ENCODE measurements around the gene SERPINA12.

DNA sequence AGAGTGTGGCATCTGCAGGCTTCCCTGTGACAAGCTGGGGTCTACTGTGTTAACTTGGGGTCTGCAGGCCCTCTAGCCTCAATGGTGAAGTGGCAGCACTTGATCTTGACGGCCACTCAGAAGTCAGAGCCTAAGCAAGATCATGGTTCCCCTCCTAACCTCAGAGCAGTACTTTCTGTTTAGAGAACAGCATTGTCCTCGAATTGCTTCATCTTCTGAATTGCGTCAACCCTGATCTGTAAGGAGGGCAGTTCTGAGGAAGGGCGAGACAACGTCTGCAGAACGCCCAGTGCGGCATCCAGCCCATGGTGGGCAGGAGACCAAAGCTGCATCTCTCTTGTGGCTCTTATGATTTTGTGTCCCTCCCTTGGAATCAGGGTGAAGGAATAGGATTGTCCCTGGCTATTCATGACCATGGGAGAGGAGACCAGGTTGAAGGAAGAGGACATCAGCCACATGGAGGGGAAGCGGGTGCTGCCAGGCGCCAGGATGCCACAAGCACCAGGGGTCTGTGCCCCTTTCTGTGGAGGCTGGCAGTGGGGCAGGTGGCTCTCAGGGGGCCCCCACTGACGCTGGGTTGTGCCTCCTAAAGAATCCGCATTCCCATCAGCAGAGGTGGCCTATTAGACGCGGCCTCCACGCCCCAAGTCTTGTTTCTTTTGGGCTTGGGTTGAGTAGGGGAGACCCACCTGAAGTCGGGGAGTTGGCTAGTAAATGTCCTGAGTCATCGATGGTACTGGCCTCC, 35.4 kb downstream of the SERPINA12 start:
- TF ChIP-seq, protein P1, sequence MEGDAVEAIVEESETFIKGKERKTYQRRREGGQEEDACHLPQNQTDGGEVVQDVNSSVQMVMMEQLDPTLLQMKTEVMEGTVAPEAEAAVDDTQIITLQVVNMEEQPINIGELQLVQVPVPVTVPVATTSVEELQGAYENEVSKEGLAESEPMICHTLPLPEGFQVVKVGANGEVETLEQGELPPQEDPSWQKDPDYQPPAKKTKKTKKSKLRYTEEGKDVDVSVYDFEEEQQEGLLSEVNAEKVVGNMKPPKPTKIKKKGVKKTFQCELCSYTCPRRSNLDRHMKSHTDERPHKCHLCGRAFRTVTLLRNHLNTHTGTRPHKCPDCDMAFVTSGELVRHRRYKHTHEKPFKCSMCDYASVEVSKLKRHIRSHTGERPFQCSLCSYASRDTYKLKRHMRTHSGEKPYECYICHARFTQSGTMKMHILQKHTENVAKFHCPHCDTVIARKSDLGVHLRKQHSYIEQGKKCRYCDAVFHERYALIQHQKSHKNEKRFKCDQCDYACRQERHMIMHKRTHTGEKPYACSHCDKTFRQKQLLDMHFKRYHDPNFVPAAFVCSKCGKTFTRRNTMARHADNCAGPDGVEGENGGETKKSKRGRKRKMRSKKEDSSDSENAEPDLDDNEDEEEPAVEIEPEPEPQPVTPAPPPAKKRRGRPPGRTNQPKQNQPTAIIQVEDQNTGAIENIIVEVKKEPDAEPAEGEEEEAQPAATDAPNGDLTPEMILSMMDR (IDR thresholded peaks at IDR 0.05), result no peak
- TF ChIP-seq POLR2A (IDR thresholded peaks at IDR 0.05), result no peak
